Measurements from ENCODE around the gene DNAH17. TPM values are rescaled to one million over a fixed set of nuclear protein-coding genes. Genes with fewer than 3 reads are reported as not detected.

Gene DNAH17
- total and polyA plus RNA-seq, 2 of the 8 experiments (the other 6 are each of a cell fraction or from before 2014, with no cell fraction given), result 0.14 to 0.67 TPM

DNA sequence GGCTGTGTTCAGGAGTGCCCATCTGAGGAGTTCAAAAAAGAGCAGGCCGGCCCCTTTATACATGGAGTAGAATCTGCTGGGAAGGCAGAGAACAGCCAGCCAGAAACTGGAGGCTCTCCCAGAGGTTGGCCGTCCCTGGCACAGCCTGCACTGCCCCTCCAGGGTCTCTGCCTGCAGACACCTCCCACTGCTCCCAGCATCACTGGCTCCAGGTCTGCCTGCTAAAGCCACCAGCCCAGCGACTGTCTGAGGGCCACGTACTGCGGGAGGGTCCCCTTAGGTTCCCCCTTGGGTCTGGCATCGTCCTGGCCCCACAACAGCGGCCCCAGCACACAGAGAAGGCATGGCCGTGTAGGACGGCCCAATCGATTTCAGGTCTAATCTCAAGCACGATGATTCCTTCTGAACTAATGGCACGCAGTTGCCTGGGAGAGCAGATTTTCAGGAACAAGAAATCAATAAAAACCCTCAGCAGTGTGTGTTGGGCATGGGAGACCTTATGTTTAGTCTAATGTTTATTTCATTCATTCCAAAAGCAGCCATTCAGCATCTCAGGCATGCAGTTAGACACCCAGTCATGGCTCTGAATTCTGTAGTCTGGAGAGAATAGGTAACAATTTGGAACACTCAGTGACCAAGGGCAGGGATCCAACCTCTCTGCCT, 103.1 kb downstream of the DNAH17 start:
- Histone ChIP-seq H2BK20ac (ENCODE audit: low read length) (no peak overlapping the region), H3K9ac (replicated peaks in 1 of 4; ENCODE audit: extremely low read depth in 1 of 4, low read depth in 3 of 4, low read length in 3 of 4) (no peak overlapping the region)

More for the DNA sequence above, 103.1 kb downstream of the DNAH17 start:
- Histone ChIP-seq H3K4me2 (ENCODE audit: insufficient read depth in 1 of 2, low read depth in 2 of 2, low read length in 2 of 2) (no peak overlapping the region), H3K79me2 (ENCODE audit: control insufficient read depth in 1 of 2, insufficient read depth in 2 of 2, low read length in 2 of 2) (no peaks in the 10 kb centered on the region), H4K20me1 (replicated peaks in 1 of 2; ENCODE audit: control insufficient read depth in 1 of 2, insufficient read depth in 2 of 2, low read length in 2 of 2) (peaks cover 0 to 11% of the 10 kb centered on the region in 2 experiments), H3K14ac (ENCODE audit: insufficient read length) (no peak overlapping the region), H3K23ac (ENCODE audit: insufficient read length) (no peak overlapping the region), H3K56ac (replicated peaks; ENCODE audit: insufficient read length, low read depth, low read length) (no peak overlapping the region), H3K36me3 (ENCODE audit: control insufficient read depth in 2 of 4, insufficient read depth in 4 of 4, low read length in 3 of 4) (no peaks in the 10 kb centered on the region), H4K5ac (ENCODE audit: insufficient read length, low read depth, low read length) (no peak overlapping the region), H2AK5ac (ENCODE audit: low read depth, low read length) (no peak overlapping the region), H2BK15ac (ENCODE audit: low read length) (no peak overlapping the region), H2BK5ac (ENCODE audit: low read depth, low read length) (no peak overlapping the region), H3K27me3 (replicated peaks in 1 of 4; ENCODE audit: control insufficient read depth in 3 of 4, extremely low read depth in 1 of 4, insufficient read depth in 3 of 4, low read length in 3 of 4) (no peaks in the 10 kb centered on the region), H3K23me2 (ENCODE audit: low read depth, low read length) (peaks cover 13% of the 10 kb centered on the region), H3K27ac (ENCODE audit: low read depth, low read length) (no peak overlapping the region), H2BK120ac (replicated peaks; ENCODE audit: low read depth, low read length) (no peak overlapping the region), H3K79me1 (ENCODE audit: low read depth, low read length) (no peaks in the 10 kb centered on the region), H3K4me3 (ENCODE audit: extremely low read depth in 1 of 4, insufficient read depth in 2 of 4, low read depth in 3 of 4, low read length in 4 of 4) (no peak overlapping the region), H4K91ac (replicated peaks; ENCODE audit: insufficient read length, low read length) (no peak overlapping the region), H3K9me3 (ENCODE audit: insufficient read depth in 2 of 2, low read depth in 1 of 2, low read length in 1 of 2) (no peaks in the 10 kb centered on the region), H2AFZ (ENCODE audit: low read length) (no peak overlapping the region), H2BK12ac (ENCODE audit: low read depth, low read length) (peak overlapping the region; percentile 27; the same call in 1 of the 2 replicates), H3K4ac (replicated peaks; ENCODE audit: insufficient read length, low read depth, low read length) (no peak overlapping the region), H4K8ac (ENCODE audit: extremely low read depth, insufficient read depth, low read length) (0 out of 2 replicates have a peak overlapping the region, but pooled peaks have one; percentile 12), H3K18ac (ENCODE audit: extremely low read depth, low read length) (no peak overlapping the region), H3K4me1 (replicated peaks in 1 of 4; ENCODE audit: control insufficient read depth in 3 of 4, insufficient read depth in 4 of 4, low read length in 3 of 4) (no peaks in the 10 kb centered on the region)
- no peak for DNase-seq (ENCODE audit: low read depth in 1 of 2, low spot score in 2 of 2)
- no peak for FAIRE-seq
- 84% methylated on average over 12 of the region's 12 CpGs; no CpG with 5 or more reads in 1 of the 2 experiments for WGBS, 2 experiments (ENCODE audit: extremely low coverage in 1 of 2, insufficient coverage in 1 of 2, insufficient read length in 1 of 2, insufficient replicate concordance in 2 of 2, low coverage in 1 of 2, low lambda C conversion rate in 2 of 2, missing lambda C conversion rate in 1 of 2)
- CTCF ChIA-PET (ENCODE audit: partially characterized antibody), result interaction anchor here (2.0 kb wide), 1 partner anchor 23 kb away, joined by 8 read pairs; no protein-coding TSS in a partner anchor
- POLR2A ChIA-PET (ENCODE audit: partially characterized antibody), result no interaction called here
